ENCODE data around the gene NUCB1. TPM values are rescaled to one million over a fixed set of nuclear protein-coding genes. Genes with fewer than 3 reads are reported as not detected.

The NUCB1 gene
- polyA plus RNA-seq, 1 donor (not counting 4 experiments of a cell fraction or from before 2014, with no cell fraction given), result 44.3 TPM

GRCh38 chr19:48895226-48895625, 4.9 kb upstream of the NUCB1 start:
- Histone ChIP-seq H3K9ac (ENCODE audit: control insufficient read depth, extremely low read depth, insufficient read depth, low read length) (no peak overlapping the region), H4K20me1 (ENCODE audit: control insufficient read depth, extremely low read depth, insufficient read depth, low read length) (no peaks in the 10 kb centered on the region), H3K79me2 (ENCODE audit: control insufficient read depth, insufficient read depth, low read length) (peaks cover under 1% of the 10 kb centered on the region), H3K9me1 (ENCODE audit: control insufficient read depth, extremely low read depth, insufficient read depth, low read length) (no peaks in the 10 kb centered on the region), H2AFZ (ENCODE audit: control insufficient read depth, low read length) (no peak overlapping the region), H3K4me1 (ENCODE audit: control insufficient read depth, extremely low read depth, insufficient read depth, low read length) (no peaks in the 10 kb centered on the region), H3K27me3 (ENCODE audit: control insufficient read depth, extremely low read depth, insufficient read depth, low read length) (peaks cover 7% of the 10 kb centered on the region), H3K4me2 (ENCODE audit: control insufficient read depth, extremely low read depth, insufficient read depth, low read depth, low read length) (no peak overlapping the region), H3K36me3 (ENCODE audit: control insufficient read depth in 2 of 2, extremely low read depth in 1 of 2, insufficient read depth in 2 of 2, low read length in 2 of 2) (no peaks in the 10 kb centered on the region), H3K4me3 (ENCODE audit: control insufficient read depth in 2 of 3, extremely low read depth in 1 of 3, insufficient read depth in 2 of 3, low read depth in 1 of 3, low read length in 3 of 3) (no peak overlapping the region), H3K27ac (ENCODE audit: control insufficient read depth, insufficient read depth, low read length) (no peak overlapping the region), H3K9me3 (ENCODE audit: control insufficient read depth, low read depth, low read length) (no peaks in the 10 kb centered on the region)
- no peak for FAIRE-seq
- no peak for TF ChIP-seq CTCF (optimal IDR thresholded peaks at IDR 0.05 in 1 of 3, IDR thresholded peaks at IDR 0.05 in 1 of 3, conservative IDR thresholded peaks at IDR 0.05 in 1 of 3; ENCODE audit: extremely low read depth in 1 of 3, insufficient read depth in 2 of 3, low read length in 3 of 3)
- no peak for TF ChIP-seq EZH2 (IDR thresholded peaks at IDR 0.05; ENCODE audit: low read length)
- no peak for DNase-seq (ENCODE audit: low read depth, low spot score)
- dilution Hi-C loops (cut with MboI; ENCODE audit: extremely low pct_ligation_motif_present, low sequenced_read_pairs), result no loop called here

- H3K27me3 ChIP-seq (ENCODE audit: control insufficient read depth, extremely low read depth, insufficient read depth, low read length), result peaks cover 7% of the 10 kb centered on the region
- no peak overlapping the region for H3K27ac ChIP-seq (ENCODE audit: control insufficient read depth, insufficient read depth, low read length)
- no peak overlapping the region for H3K4me3 ChIP-seq (ENCODE audit: control insufficient read depth in 2 of 3, extremely low read depth in 1 of 3, insufficient read depth in 2 of 3, low read depth in 1 of 3, low read length in 3 of 3)
- H3K9ac ChIP-seq (ENCODE audit: control insufficient read depth, extremely low read depth, insufficient read depth, low read length), result no peak overlapping the region
- peaks cover 7% of the 10 kb centered on the region for H3K79me2 ChIP-seq (ENCODE audit: control insufficient read depth, insufficient read depth, low read length)
- FAIRE-seq (no peak), DNase-seq (ENCODE audit: low read depth, low spot score) (no peak)
- no peaks in the 10 kb centered on the region for H3K9me1 ChIP-seq (ENCODE audit: control insufficient read depth, extremely low read depth, insufficient read depth, low read length)
- no peak overlapping the region for H2AFZ ChIP-seq (ENCODE audit: control insufficient read depth, low read length)
- no peak overlapping the region for H3K4me2 ChIP-seq (ENCODE audit: control insufficient read depth, extremely low read depth, insufficient read depth, low read depth, low read length)
- peaks cover 6% of the 10 kb centered on the region for H3K4me1 ChIP-seq (ENCODE audit: control insufficient read depth, extremely low read depth, insufficient read depth, low read length)
- no peaks in the 10 kb centered on the region for H3K9me3 ChIP-seq (ENCODE audit: control insufficient read depth, low read depth, low read length)
- dilution Hi-C loops (cut with MboI; ENCODE audit: extremely low pct_ligation_motif_present, low sequenced_read_pairs), result no loop called here
- no peak for TF ChIP-seq EZH2 (IDR thresholded peaks at IDR 0.05; ENCODE audit: low read length)
- TF ChIP-seq CTCF (optimal IDR thresholded peaks at IDR 0.05 in 1 of 3, IDR thresholded peaks at IDR 0.05 in 1 of 3, conservative IDR thresholded peaks at IDR 0.05 in 1 of 3; ENCODE audit: extremely low read depth in 1 of 3, insufficient read depth in 2 of 3, low read length in 3 of 3), result no peak
- no peaks in the 10 kb centered on the region for H3K36me3 ChIP-seq (ENCODE audit: control insufficient read depth in 2 of 2, extremely low read depth in 1 of 2, insufficient read depth in 2 of 2, low read length in 2 of 2)
- no peaks in the 10 kb centered on the region for H4K20me1 ChIP-seq (ENCODE audit: control insufficient read depth, extremely low read depth, insufficient read depth, low read length)
Measured at GRCh38 chr19:48896191-48896720, 3.9 kb upstream of the NUCB1 start.

Data from keratinocyte (primary cell).